HepG2 (cell line): Measurements from ENCODE around the gene GPC3. TPM values are rescaled to one million over a fixed set of nuclear protein-coding genes. Genes with fewer than 3 reads are reported as not detected.

Experiments used
- ATAC-seq: fragments of 200-7000 bp; cut with Tn5 transposase; 3 replicates; pipeline ENCODE4 v1.9.1; 2020; ENCODE audit warnings: mild to moderate bottlenecking, moderate library complexity
- BruUV-seq: library from RNA; stranded (reverse); fragments of 400-500 nt; replicated peaks from 2 replicates; lab custom pipeline; 2021; lab: Mats Ljungman, UMichigan
- CTCF ChIA-PET: fragments of 300-600 bp; formaldehyde crosslinking; extraction: SDS; loops from one replicate; lab custom pipeline; 2021; ENCODE audit warnings: low total read pairs, inconsistent platforms, low intra/inter-chr PET ratio; lab: Yijun Ruan, JAX
- POLR2A ChIA-PET: fragments of 350-600 bp; sonication (Branson Sonifier 250); formaldehyde crosslinking; loops from one replicate; lab custom pipeline; 2020; ENCODE audit warnings: antibody characterized with exemption, inconsistent platforms; lab: Yijun Ruan, JAX
- DNase-seq: peaks from one replicate; pipeline ENCODE4 v3.0.0-alpha.2; 2015; ENCODE audit warnings: low spot score
- FAIRE-seq: peaks from 3 replicates; lab custom pipeline; 2011; peaks lifted over from hg19 to GRCh38; lab: Jason Lieb, UNC
- H2AFZ ChIP-seq: one replicate; pipeline ENCODE4 v1.6.1; 2011; ENCODE audit warnings: low read length, inconsistent platforms
- H3K27ac ChIP-seq: fragments of 300-600 bp; 3 replicates; pipeline ENCODE4 v1.8.0; 2011; ENCODE audit warnings: mixed run types, mild to moderate bottlenecking, mixed read lengths, low read length, inconsistent platforms; ENCODE audit not compliant: insufficient read depth; ENCODE audit errors: extremely low read length
- H3K27me3 ChIP-seq, 2 experiments: fragments of 200-600 bp in 1 of 2; 2 replicates in 1 of 2; 3 replicates in 1 of 2; pipeline versions ENCODE4 v1.6.0 to v1.8.0; 2011; ENCODE audit warnings: low read length in 2 of 2, mild to moderate bottlenecking in 2 of 2, moderate library complexity in 2 of 2, inconsistent platforms in 1 of 2; ENCODE audit not compliant: insufficient read depth in 2 of 2, control insufficient read depth in 1 of 2
- H3K36me3 ChIP-seq, 2 experiments: fragments of 200-600 bp in 1 of 2; replicated peaks in 1 of 2; 2 replicates in 1 of 2; 3 replicates in 1 of 2; pipeline versions ENCODE4 v1.5.1 to v1.8.0; 2011; ENCODE audit warnings: low read length in 2 of 2, inconsistent platforms in 1 of 2; ENCODE audit not compliant: insufficient read depth in 2 of 2, control insufficient read depth in 1 of 2
- H3K4me1 ChIP-seq: 2 replicates; pipeline ENCODE4 v1.5.1; 2012; ENCODE audit warnings: low read length, inconsistent platforms; ENCODE audit not compliant: insufficient read depth
- H3K4me2 ChIP-seq: 2 replicates; pipeline ENCODE4 v1.6.0; 2011; ENCODE audit warnings: low read depth, low read length, inconsistent platforms
- H3K4me3 ChIP-seq, 3 experiments: fragments of 200-600 bp in 1 of 3; sonication (generic), shearing (Covaris generic) in 1 of 3; replicated peaks in 1 of 3; 2 replicates each; pipeline ENCODE4 v1.5.1; 2011 to 2016; ENCODE audit warnings: low read length in 3 of 3, inconsistent platforms in 2 of 3, low read depth in 2 of 3, mild to moderate bottlenecking in 2 of 3, control low read depth in 1 of 3, mixed read lengths in 1 of 3; ENCODE audit not compliant: insufficient read depth in 1 of 3
- H3K79me2 ChIP-seq: one replicate; pipeline ENCODE4 v1.6.1; 2011; ENCODE audit warnings: low read length, inconsistent platforms; ENCODE audit not compliant: insufficient read depth
- H3K9ac ChIP-seq: 2 replicates; pipeline ENCODE4 v1.6.0; 2011; ENCODE audit warnings: mild to moderate bottlenecking, low read depth, low read length, inconsistent platforms; ENCODE audit not compliant: insufficient read depth
- H3K9me3 ChIP-seq: 2 replicates; pipeline ENCODE4 v1.5.1; 2012; ENCODE audit warnings: mild to moderate bottlenecking, low read length
- H4K20me1 ChIP-seq: 2 replicates; pipeline ENCODE4 v1.6.0; 2011; ENCODE audit warnings: inconsistent platforms, mild to moderate bottlenecking, low read length, moderate library complexity; ENCODE audit not compliant: insufficient read depth
- PAF1 ChIP-seq: IDR thresholded peaks from 2 replicates; pipeline ENCODE4 v1.6.1; 2016; ENCODE audit warnings: missing genetic modification reagents, missing compliant biosample characterization
- RBM22 ChIP-seq: fragments of 200-400 bp; formaldehyde crosslinking; optimal IDR thresholded peaks from 2 replicates; pipeline ENCODE3; 2017; ENCODE audit warnings: mild to moderate bottlenecking, low read length, moderate library complexity
- SMAD3 ChIP-seq: sonication (generic); formaldehyde crosslinking; IDR thresholded peaks from 2 replicates; pipeline ENCODE4 v1.4.0; 2020; ENCODE audit warnings: missing genetic modification reagents
- ZMYM3 ChIP-seq: sonication (generic); formaldehyde crosslinking; IDR thresholded peaks from 2 replicates; pipeline ENCODE4 v1.5.1; 2020; ENCODE audit warnings: mild to moderate bottlenecking, missing genetic modification reagents
- WGBS: methylation state at CpG from one replicate; pipeline ENCODE4 v1.1.6; 2017; ENCODE audit warnings: low lambda C conversion rate; 5-methylcytosine and 5-hydroxymethylcytosine counted together
- in situ Hi-C: cut with HindIII; loops from 2 replicates; pipeline ENCODE4 v1.10.0; 2017; ENCODE audit warnings: low pct_unique_long_range_greater_than_20kb; ENCODE audit not compliant: extremely low pct_ligation_motif_present
- intact Hi-C: fragments of 100-400 bp; cut with micrococcal nuclease; formaldehyde crosslinking; loops from one replicate; pipeline ENCODE4 v1.10.0; 2022; ENCODE audit not compliant: unreplicated experiment
- polyA plus RNA-seq, 8 experiments: library from polyadenylated mRNA; depleted of rRNA in 3 of 8; stranded (reverse) in 7 of 8; unstranded in 1 of 8; fragments of >200 nt; fragmentation: Illumina TruSeq in 4 of 8; extraction: Trizol in 4 of 8; gene quantifications; 2 replicates each; pipeline versions ENCODE4 v1.2.1 to v1.2.3, GENCODE V29; 2011 to 2016; ENCODE audit warnings: low read depth in 4 of 8, missing spikeins in 1 of 8, mixed read lengths in 1 of 8; ENCODE audit not compliant: insufficient read depth in 1 of 8
- total RNA-seq, 5 experiments: library from RNA; depleted of rRNA; stranded (reverse); fragments of >200 nt; fragmentation: Illumina TruSeq; extraction: Trizol; gene quantifications; 2 replicates each; pipeline ENCODE4 v1.2.3, GENCODE V29; 2016; ENCODE audit warnings: low read depth in 1 of 5

GPC3 gene
- total and polyA plus RNA-seq, 2 of the 13 experiments (the other 11 are each of a cell fraction or from before 2014, with no cell fraction given): 1,799 to 3,263 TPM

GRCh38 chrX:133880032-133880443 lies 105.4 kb downstream of the GPC3 start:
- no peak overlapping the region for H3K4me2 ChIP-seq
- intact Hi-C loops (no loop called here), in situ Hi-C loops (no loop called here)
- no peaks in the 10 kb centered on the region for H3K9me3 ChIP-seq
- no peak overlapping the region for H3K9ac ChIP-seq
- H3K27me3 ChIP-seq: no peaks in the 10 kb centered on the region
- ChIA-PET POLR2A (no interaction called here), CTCF (no interaction called here)
- WGBS: 76% methylated on average over 4 of the region's 4 CpGs
- TF ChIP-seq SMAD3 (CRISPR knock-in tag) (no peak), RBM22 (peak; percentile 28)
- peaks cover 88% of the 10 kb centered on the region for H4K20me1 ChIP-seq
- peaks cover 0 to 24% of the 10 kb centered on the region in 2 experiments; a peak in 3 of 5 replicates for H3K36me3 ChIP-seq
- peaks cover 88% of the 10 kb centered on the region for H3K79me2 ChIP-seq
- no peak overlapping the region for H3K27ac ChIP-seq
- peaks cover 43% of the 10 kb centered on the region for H3K4me1 ChIP-seq
- no peak overlapping the region for H3K4me3 ChIP-seq
- DNase-seq (no peak), ATAC-seq (no peak), FAIRE-seq (no peak)
- no peak overlapping the region for H2AFZ ChIP-seq
- BruUV-seq: no TSS peak

DNA sequence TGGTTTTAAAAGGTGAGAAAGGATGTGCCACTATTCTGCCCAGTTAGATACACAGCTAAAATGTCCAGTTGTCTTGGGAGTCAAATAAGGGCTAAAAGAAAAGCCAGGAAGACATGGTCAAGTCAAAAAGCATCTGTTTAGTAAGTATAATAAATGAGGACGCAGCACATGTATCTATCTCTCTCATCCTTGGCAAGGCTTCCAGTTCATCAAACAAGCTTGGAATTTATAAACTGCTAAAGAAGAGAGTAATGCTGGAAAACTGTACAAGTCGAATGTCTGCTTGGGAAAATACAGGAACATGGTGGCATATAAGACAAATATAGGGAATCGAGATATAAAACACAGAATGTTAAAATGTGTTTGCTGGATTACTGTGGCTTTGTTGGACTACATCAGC lies 106.7 kb downstream of the GPC3 start:
- DNase-seq: no peak
- H3K9ac ChIP-seq: no peak overlapping the region
- H3K4me2 ChIP-seq: no peak overlapping the region
- in situ Hi-C loops: no loop called here
- intact Hi-C loops: no loop called here
- H2AFZ ChIP-seq: no peak overlapping the region
- H3K4me3 ChIP-seq: no peak overlapping the region
- H3K36me3 ChIP-seq: peaks cover 1 to 31% of the 10 kb centered on the region in 2 experiments; a peak in 3 of 5 replicates
- BruUV-seq: no TSS peak
- no peak overlapping the region for H3K27ac ChIP-seq
- TF ChIP-seq PAF1 (CRISPR knock-in tag): 0 out of 2 replicates have a peak, but pooled peaks have one; percentile 43
- no peak for TF ChIP-seq ZMYM3 (CRISPR knock-in tag)
- FAIRE-seq: no peak
- 98% methylated on average over 3 of the region's 3 CpGs for WGBS
- peaks cover 86% of the 10 kb centered on the region for H4K20me1 ChIP-seq
- H3K4me1 ChIP-seq: peaks cover 30% of the 10 kb centered on the region
- ChIA-PET POLR2A (no interaction called here), CTCF (no interaction called here)
- H3K27me3 ChIP-seq: no peaks in the 10 kb centered on the region
- H3K9me3 ChIP-seq: no peaks in the 10 kb centered on the region
- peaks cover 88% of the 10 kb centered on the region for H3K79me2 ChIP-seq
- ATAC-seq: no peak
